ENCODE results near the gene FAR1. TPM values are rescaled to one million over a fixed set of nuclear protein-coding genes. Genes with fewer than 3 reads are reported as not detected.

The FAR1 gene
- total RNA-seq, 4 donors from 2014 or later, result 37.5 to 61.5 (median 38.8) TPM

DNA sequence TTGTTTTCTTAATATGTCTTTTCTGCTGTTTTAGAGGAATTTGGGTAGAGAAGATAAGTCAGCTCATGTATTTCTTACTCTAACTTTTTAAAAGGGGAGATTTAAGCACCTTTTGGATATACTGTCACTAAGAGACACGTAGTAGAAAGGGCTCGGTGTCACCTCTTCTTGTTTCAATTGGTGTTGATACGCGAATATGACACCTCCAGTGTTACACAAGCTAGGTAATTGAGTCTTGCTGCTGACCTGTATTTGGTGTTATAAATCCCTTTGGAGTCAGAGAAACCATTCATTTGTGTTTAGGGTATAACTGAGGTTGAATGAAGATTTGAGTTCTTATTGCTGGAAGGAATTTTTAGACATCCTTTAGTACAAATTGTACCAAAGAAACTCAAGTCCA, 25.6 kb downstream of the FAR1 start:
- Histone ChIP-seq H3K9me3 (no peaks in the 10 kb centered on the region), H3K4me3 (no peak overlapping the region), H3K27ac (no peak overlapping the region), H3K4me1 (peaks cover 0 to 22% (median 0%) of the 10 kb centered on the region in 3 donors), H3K27me3 (no peaks in the 10 kb centered on the region), H3K36me3 (peaks cover 0 to 41% of the 10 kb centered on the region in 2 donors)
- WGBS, 2 donors (ENCODE audit: low coverage in 1 of 2), result 89 to 94% methylated on average over 3 to 4 of the region's 4 CpGs
- no peak for ATAC-seq
- no peak for TF ChIP-seq EP300 (IDR thresholded peaks at IDR 0.05)
- no peak for TF ChIP-seq POLR2AphosphoS5 (IDR thresholded peaks at IDR 0.05)
- TF ChIP-seq, protein P1, sequence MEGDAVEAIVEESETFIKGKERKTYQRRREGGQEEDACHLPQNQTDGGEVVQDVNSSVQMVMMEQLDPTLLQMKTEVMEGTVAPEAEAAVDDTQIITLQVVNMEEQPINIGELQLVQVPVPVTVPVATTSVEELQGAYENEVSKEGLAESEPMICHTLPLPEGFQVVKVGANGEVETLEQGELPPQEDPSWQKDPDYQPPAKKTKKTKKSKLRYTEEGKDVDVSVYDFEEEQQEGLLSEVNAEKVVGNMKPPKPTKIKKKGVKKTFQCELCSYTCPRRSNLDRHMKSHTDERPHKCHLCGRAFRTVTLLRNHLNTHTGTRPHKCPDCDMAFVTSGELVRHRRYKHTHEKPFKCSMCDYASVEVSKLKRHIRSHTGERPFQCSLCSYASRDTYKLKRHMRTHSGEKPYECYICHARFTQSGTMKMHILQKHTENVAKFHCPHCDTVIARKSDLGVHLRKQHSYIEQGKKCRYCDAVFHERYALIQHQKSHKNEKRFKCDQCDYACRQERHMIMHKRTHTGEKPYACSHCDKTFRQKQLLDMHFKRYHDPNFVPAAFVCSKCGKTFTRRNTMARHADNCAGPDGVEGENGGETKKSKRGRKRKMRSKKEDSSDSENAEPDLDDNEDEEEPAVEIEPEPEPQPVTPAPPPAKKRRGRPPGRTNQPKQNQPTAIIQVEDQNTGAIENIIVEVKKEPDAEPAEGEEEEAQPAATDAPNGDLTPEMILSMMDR (IDR thresholded peaks at IDR 0.05), result no peak
- no peak for TF ChIP-seq POLR2A (IDR thresholded peaks at IDR 0.05)

GRCh38 chr11:13695886-13696285, 27.4 kb downstream of the FAR1 start:
- Histone ChIP-seq H3K36me3 (peaks cover 0 to 48% of the 10 kb centered on the region in 2 donors), H3K27ac (no peak overlapping the region), H3K4me3 (no peak overlapping the region), H3K9me3 (no peaks in the 10 kb centered on the region), H3K4me1 (peaks cover 0 to 22% (median 0%) of the 10 kb centered on the region in 3 donors), H3K27me3 (no peaks in the 10 kb centered on the region)
- no peak for TF ChIP-seq POLR2AphosphoS5 (IDR thresholded peaks at IDR 0.05)
- TF ChIP-seq POLR2A (IDR thresholded peaks at IDR 0.05), result no peak
- ATAC-seq, result no peak

- Histone ChIP-seq H3K4me3 (no peak overlapping the region), H3K27ac (no peak overlapping the region), H3K4me1 (peaks cover 0 to 13% (median 0%) of the 10 kb centered on the region in 3 donors), H3K36me3 (peaks cover 0 to 63% of the 10 kb centered on the region in 2 donors), H3K27me3 (no peaks in the 10 kb centered on the region), H3K9me3 (no peaks in the 10 kb centered on the region)
- ATAC-seq, result no peak
- 86 to 97% methylated on average over 1 of the region's 1 CpG for WGBS, 2 donors (ENCODE audit: low coverage in 1 of 2)
- no peak for TF ChIP-seq EP300 (IDR thresholded peaks at IDR 0.05)
- no peak for TF ChIP-seq POLR2AphosphoS5 (IDR thresholded peaks at IDR 0.05)
- TF ChIP-seq POLR2A (IDR thresholded peaks at IDR 0.05), result no peak
- TF ChIP-seq, protein P1 (IDR thresholded peaks at IDR 0.05), result no peak
Observed at GRCh38 chr11:13697710-13698109, 29.2 kb downstream of the FAR1 start.

GRCh38 chr11:13698132-13698531, 29.7 kb downstream of the FAR1 start:
- Histone ChIP-seq H3K4me1 (peaks cover 0 to 9% (median 0%) of the 10 kb centered on the region in 3 donors), H3K9me3 (no peaks in the 10 kb centered on the region), H3K4me3 (no peak overlapping the region), H3K27me3 (no peaks in the 10 kb centered on the region), H3K36me3 (peaks cover 0 to 68% of the 10 kb centered on the region in 2 donors), H3K27ac (no peak overlapping the region)
- TF ChIP-seq EP300 (IDR thresholded peaks at IDR 0.05) (no peak), POLR2A (IDR thresholded peaks at IDR 0.05) (no peak), POLR2AphosphoS5 (IDR thresholded peaks at IDR 0.05) (no peak)
- TF ChIP-seq, protein P1 (IDR thresholded peaks at IDR 0.05), result no peak
- 62 to 80% methylated on average over 2 of the region's 2 CpGs for WGBS, 2 donors (ENCODE audit: low coverage in 1 of 2)
- ATAC-seq, result no peak

DNA sequence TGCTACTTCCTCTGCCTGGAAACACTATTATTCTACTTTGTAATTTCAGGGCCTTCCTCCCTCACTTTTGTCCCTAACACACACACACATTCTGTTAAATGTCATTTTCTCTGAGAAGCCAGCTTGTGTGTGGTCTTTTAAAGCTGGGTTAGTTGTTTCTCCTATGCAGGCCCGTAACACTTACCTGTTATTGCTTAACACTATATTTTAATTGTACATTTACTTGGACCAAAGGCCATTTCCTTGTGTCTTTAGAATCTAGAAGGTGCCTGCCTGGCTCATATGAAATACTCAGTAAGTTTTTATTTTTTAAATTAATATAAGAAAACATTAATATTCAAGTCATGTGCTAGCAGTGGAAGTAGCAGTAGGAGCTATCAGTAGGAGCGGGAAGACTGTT, 30.6 kb downstream of the FAR1 start:
- WGBS, 2 donors (ENCODE audit: low coverage in 1 of 2), result 71 to 100% methylated on average over 2 of the region's 2 CpGs
- TF ChIP-seq, protein P1 (IDR thresholded peaks at IDR 0.05), result no peak
- TF ChIP-seq EP300 (IDR thresholded peaks at IDR 0.05) (no peak), POLR2AphosphoS5 (IDR thresholded peaks at IDR 0.05) (no peak), POLR2A (IDR thresholded peaks at IDR 0.05) (no peak)

More for the DNA sequence above, 30.6 kb downstream of the FAR1 start:
- no peaks in the 10 kb centered on the region for H3K9me3 ChIP-seq
- no peak overlapping the region for H3K4me3 ChIP-seq
- H3K27ac ChIP-seq, result no peak overlapping the region
- no peak for ATAC-seq
- H3K27me3 ChIP-seq, result no peaks in the 10 kb centered on the region
- H3K4me1 ChIP-seq, result peaks cover 0 to under 1% (median 0%) of the 10 kb centered on the region in 3 donors
- peaks cover 0 to 69% of the 10 kb centered on the region in 2 donors for H3K36me3 ChIP-seq

Data from gastroesophageal sphincter (tissue), 4 donors.